ENCODE measurements around the gene CAP2.

Gene CAP2

DNA sequence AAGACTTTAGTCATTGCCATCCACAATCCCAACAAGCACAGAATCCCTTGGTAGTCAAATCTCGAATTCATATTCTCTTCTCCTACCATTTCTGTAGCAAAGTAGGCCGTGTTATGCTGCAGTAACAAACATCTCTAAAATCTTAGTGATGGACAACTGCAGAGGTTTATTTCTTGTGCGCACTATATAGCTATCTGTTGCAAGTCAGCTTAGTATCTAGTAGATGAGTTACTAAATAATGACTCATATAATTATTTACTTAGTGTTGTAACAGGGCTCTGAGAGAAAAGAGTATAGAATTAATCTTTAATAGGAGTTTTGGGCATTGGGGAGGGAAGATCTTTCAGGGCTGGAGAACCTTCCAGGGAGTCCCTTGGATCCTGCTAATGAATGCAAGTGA, 73.3 kb downstream of the CAP2 start:
- no peak for TF ChIP-seq OSR1 (CRISPR knock-in tag; IDR thresholded peaks at IDR 0.05)
- TF ChIP-seq ZNF8 (CRISPR knock-in tag; IDR thresholded peaks at IDR 0.05), result no peak
- TF ChIP-seq ZFP3 (CRISPR knock-in tag; IDR thresholded peaks at IDR 0.05), result no peak
- TF ChIP-seq ZNF565 (CRISPR knock-in tag; conservative IDR thresholded peaks at IDR 0.05; ENCODE audit: low read depth), result no peak
- TF ChIP-seq ESRRG (CRISPR knock-in tag; IDR thresholded peaks at IDR 0.05), result no peak
- no peak for TF ChIP-seq ZFP30 (CRISPR knock-in tag; IDR thresholded peaks at IDR 0.05)
- TF ChIP-seq BACH2 (CRISPR knock-in tag; IDR thresholded peaks at IDR 0.05; ENCODE audit: borderline replicate concordance), result no peak
- TF ChIP-seq, protein P1, sequence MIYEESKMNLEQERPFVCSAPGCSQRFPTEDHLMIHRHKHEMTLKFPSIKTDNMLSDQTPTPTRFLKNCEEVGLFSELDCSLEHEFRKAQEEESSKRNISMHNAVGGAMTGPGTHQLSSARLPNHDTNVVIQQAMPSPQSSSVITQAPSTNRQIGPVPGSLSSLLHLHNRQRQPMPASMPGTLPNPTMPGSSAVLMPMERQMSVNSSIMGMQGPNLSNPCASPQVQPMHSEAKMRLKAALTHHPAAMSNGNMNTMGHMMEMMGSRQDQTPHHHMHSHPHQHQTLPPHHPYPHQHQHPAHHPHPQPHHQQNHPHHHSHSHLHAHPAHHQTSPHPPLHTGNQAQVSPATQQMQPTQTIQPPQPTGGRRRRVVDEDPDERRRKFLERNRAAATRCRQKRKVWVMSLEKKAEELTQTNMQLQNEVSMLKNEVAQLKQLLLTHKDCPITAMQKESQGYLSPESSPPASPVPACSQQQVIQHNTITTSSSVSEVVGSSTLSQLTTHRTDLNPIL (CRISPR knock-in tag; IDR thresholded peaks at IDR 0.05; ENCODE audit: low read depth), result no peak
- TF ChIP-seq, protein P2, sequence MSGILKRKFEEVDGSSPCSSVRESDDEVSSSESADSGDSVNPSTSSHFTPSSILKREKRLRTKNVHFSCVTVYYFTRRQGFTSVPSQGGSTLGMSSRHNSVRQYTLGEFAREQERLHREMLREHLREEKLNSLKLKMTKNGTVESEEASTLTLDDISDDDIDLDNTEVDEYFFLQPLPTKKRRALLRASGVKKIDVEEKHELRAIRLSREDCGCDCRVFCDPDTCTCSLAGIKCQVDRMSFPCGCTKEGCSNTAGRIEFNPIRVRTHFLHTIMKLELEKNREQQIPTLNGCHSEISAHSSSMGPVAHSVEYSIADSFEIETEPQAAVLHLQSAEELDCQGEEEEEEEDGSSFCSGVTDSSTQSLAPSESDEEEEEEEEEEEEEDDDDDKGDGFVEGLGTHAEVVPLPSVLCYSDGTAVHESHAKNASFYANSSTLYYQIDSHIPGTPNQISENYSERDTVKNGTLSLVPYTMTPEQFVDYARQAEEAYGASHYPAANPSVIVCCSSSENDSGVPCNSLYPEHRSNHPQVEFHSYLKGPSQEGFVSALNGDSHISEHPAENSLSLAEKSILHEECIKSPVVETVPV (CRISPR knock-in tag; IDR thresholded peaks at IDR 0.05), result no peak
- no peak for TF ChIP-seq CSDC2 (CRISPR knock-in tag; IDR thresholded peaks at IDR 0.05)
- no peak for TF ChIP-seq ZNF70 (CRISPR knock-in tag; IDR thresholded peaks at IDR 0.05)
- no peak for TF ChIP-seq ZC3H10 (CRISPR knock-in tag; IDR thresholded peaks at IDR 0.05)
- TF ChIP-seq, protein P3, sequence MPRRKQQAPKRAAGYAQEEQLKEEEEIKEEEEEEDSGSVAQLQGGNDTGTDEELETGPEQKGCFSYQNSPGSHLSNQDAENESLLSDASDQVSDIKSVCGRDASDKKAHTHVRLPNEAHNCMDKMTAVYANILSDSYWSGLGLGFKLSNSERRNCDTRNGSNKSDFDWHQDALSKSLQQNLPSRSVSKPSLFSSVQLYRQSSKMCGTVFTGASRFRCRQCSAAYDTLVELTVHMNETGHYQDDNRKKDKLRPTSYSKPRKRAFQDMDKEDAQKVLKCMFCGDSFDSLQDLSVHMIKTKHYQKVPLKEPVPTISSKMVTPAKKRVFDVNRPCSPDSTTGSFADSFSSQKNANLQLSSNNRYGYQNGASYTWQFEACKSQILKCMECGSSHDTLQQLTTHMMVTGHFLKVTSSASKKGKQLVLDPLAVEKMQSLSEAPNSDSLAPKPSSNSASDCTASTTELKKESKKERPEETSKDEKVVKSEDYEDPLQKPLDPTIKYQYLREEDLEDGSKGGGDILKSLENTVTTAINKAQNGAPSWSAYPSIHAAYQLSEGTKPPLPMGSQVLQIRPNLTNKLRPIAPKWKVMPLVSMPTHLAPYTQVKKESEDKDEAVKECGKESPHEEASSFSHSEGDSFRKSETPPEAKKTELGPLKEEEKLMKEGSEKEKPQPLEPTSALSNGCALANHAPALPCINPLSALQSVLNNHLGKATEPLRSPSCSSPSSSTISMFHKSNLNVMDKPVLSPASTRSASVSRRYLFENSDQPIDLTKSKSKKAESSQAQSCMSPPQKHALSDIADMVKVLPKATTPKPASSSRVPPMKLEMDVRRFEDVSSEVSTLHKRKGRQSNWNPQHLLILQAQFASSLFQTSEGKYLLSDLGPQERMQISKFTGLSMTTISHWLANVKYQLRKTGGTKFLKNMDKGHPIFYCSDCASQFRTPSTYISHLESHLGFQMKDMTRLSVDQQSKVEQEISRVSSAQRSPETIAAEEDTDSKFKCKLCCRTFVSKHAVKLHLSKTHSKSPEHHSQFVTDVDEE (CRISPR knock-in tag; IDR thresholded peaks at IDR 0.05), result no peak
- no peak for ATAC-seq

DNA sequence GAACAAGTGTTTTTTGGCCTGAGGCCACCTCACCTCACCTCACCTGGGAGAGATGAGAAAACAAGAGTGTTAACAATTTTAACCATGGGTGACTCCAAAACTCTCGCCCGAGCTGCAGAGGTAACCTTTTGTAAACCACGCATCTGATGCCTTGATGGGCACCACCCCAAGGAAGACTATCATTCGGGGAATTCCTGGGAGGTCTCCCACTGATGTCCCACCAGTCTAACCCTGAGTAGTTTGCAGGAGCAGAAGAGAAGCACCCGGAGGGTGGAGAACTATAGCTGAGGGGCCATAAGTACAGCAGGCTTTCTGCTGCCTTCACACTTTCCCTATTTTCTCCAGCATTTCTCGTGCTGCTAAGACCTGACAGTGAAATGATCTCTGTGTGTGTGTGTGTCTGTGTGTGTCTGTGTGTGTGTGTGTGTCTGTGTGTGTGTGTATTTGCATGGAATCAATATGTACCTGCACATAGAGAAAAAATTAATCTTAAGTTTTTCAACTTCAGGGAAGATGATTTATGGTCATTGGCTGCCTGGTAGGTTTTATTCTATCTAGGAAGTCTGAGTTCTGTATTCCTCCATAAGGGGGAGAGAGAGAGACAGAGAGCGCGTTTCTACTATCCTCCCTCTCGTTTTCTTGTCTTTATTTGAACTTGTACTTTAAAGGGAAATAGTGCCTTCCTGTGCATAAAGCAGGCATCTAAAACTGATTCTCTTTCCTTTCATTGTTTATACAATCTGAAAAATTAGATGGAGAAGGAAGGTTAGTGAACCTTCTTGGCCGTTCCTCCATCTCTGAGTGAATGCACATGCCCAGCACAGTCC, 75.8 kb downstream of the CAP2 start:
- TF ChIP-seq ZC3H10 (CRISPR knock-in tag; IDR thresholded peaks at IDR 0.05) (no peak), RARB (CRISPR knock-in tag; IDR thresholded peaks at IDR 0.05) (no peak), ARNTL (CRISPR knock-in tag; IDR thresholded peaks at IDR 0.05; ENCODE audit: borderline replicate concordance, low read depth) (no peak), TCF4 (CRISPR knock-in tag; IDR thresholded peaks at IDR 0.05; ENCODE audit: borderline replicate concordance) (no peak), ZNF565 (CRISPR knock-in tag; conservative IDR thresholded peaks at IDR 0.05; ENCODE audit: low read depth) (no peak)
- TF ChIP-seq, protein P4, sequence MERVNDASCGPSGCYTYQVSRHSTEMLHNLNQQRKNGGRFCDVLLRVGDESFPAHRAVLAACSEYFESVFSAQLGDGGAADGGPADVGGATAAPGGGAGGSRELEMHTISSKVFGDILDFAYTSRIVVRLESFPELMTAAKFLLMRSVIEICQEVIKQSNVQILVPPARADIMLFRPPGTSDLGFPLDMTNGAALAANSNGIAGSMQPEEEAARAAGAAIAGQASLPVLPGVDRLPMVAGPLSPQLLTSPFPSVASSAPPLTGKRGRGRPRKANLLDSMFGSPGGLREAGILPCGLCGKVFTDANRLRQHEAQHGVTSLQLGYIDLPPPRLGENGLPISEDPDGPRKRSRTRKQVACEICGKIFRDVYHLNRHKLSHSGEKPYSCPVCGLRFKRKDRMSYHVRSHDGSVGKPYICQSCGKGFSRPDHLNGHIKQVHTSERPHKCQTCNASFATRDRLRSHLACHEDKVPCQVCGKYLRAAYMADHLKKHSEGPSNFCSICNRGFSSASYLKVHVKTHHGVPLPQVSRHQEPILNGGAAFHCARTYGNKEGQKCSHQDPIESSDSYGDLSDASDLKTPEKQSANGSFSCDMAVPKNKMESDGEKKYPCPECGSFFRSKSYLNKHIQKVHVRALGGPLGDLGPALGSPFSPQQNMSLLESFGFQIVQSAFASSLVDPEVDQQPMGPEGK (CRISPR knock-in tag; IDR thresholded peaks at IDR 0.05; ENCODE audit: borderline replicate concordance), result no peak
- TF ChIP-seq, protein P5, sequence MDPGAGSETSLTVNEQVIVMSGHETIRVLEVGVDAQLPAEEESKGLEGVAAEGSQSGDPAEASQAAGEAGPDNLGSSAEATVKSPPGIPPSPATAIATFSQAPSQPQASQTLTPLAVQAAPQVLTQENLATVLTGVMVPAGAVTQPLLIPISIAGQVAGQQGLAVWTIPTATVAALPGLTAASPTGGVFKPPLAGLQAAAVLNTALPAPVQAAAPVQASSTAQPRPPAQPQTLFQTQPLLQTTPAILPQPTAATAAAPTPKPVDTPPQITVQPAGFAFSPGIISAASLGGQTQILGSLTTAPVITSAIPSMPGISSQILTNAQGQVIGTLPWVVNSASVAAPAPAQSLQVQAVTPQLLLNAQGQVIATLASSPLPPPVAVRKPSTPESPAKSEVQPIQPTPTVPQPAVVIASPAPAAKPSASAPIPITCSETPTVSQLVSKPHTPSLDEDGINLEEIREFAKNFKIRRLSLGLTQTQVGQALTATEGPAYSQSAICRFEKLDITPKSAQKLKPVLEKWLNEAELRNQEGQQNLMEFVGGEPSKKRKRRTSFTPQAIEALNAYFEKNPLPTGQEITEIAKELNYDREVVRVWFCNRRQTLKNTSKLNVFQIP (CRISPR knock-in tag; IDR thresholded peaks at IDR 0.05; ENCODE audit: borderline replicate concordance, low read depth), result no peak
- TF ChIP-seq, protein P2 (CRISPR knock-in tag; IDR thresholded peaks at IDR 0.05), result no peak
- no peak for ATAC-seq
